HEK293 (cell line): Measurements from ENCODE around the gene NPFF.

Source experiments
- CTCF ChIA-PET: fragments of 350-600 bp; formaldehyde crosslinking; extraction: SDS; loops from one replicate; lab custom pipeline; 2021; ENCODE audit warnings: antibody characterized with exemption; lab: Yijun Ruan, JAX
- POLR2A ChIA-PET: fragments of 300-600 bp; formaldehyde crosslinking; extraction: SDS; loops from one replicate; lab custom pipeline; 2020; ENCODE audit warnings: antibody characterized with exemption, inconsistent platforms; lab: Yijun Ruan, JAX
- H3K27ac ChIP-seq: fragments of 200-500 bp; sonication (Bioruptor generic); 2 replicates; pipeline ENCODE4 v1.5.1; 2014; ENCODE audit warnings: low read depth, low read length, control low read depth, inconsistent platforms; ENCODE audit errors: extremely low read depth
- H3K36me3 ChIP-seq, 2 experiments: fragments of 200-500 bp in 1 of 2; sonication (Bioruptor generic) in 1 of 2; 1 replicate in 1 of 2; 2 replicates in 1 of 2; pipeline ENCODE4 v1.5.1; 2014 to 2017; ENCODE audit warnings: inconsistent platforms in 2 of 2, low read length in 2 of 2; ENCODE audit not compliant: control insufficient read depth in 2 of 2, insufficient read depth in 1 of 2
- H3K4me1 ChIP-seq: fragments of 200-500 bp; sonication (Bioruptor generic); 2 replicates; pipeline ENCODE4 v1.5.1; 2014; ENCODE audit warnings: mild to moderate bottlenecking, low read length, inconsistent platforms; ENCODE audit not compliant: control insufficient read depth, insufficient read depth
- H3K4me3 ChIP-seq: 2 replicates; pipeline ENCODE4 v1.5.1; 2011; ENCODE audit warnings: low read depth, mild to moderate bottlenecking, control low read depth, low read length, moderate library complexity
- H3K9me3 ChIP-seq: fragments of 200-500 bp; sonication (Bioruptor generic); 2 replicates; pipeline ENCODE4 v1.5.1; 2014; ENCODE audit warnings: low read depth, low read length, inconsistent platforms; ENCODE audit not compliant: control insufficient read depth, insufficient read depth
- GLIS2 ChIP-seq: fragments of 450-650 bp; formaldehyde crosslinking; IDR thresholded peaks from 2 replicates; pipeline ENCODE4 v1.5.1; 2016; ENCODE audit warnings: missing biosample characterization, missing genetic modification characterization
- HOXD13 ChIP-seq: sonication (generic); formaldehyde crosslinking; IDR thresholded peaks from 2 replicates; pipeline ENCODE4 v1.8.0; 2022; ENCODE audit warnings: missing genetic modification reagents, borderline replicate concordance
- ZBTB17 ChIP-seq: fragments of 450-650 bp; formaldehyde crosslinking; IDR thresholded peaks from 2 replicates; pipeline ENCODE4 v1.5.1; 2016; ENCODE audit warnings: missing biosample characterization, missing genetic modification characterization
- ZBTB20 ChIP-seq: fragments of 450-650 bp; formaldehyde crosslinking; IDR thresholded peaks from 2 replicates; pipeline ENCODE4 v1.5.1; 2016; ENCODE audit warnings: missing biosample characterization, missing genetic modification characterization
- ZBTB21 ChIP-seq: fragments of 450-650 bp; formaldehyde crosslinking; IDR thresholded peaks from 2 replicates; pipeline ENCODE4 v1.5.1; 2017; ENCODE audit warnings: missing biosample characterization, missing genetic modification characterization
- ZFP69B ChIP-seq: fragments of 450-650 bp; formaldehyde crosslinking; IDR thresholded peaks from 2 replicates; pipeline ENCODE4 v1.5.1; 2016; ENCODE audit warnings: missing biosample characterization, missing genetic modification characterization
- ZIC2 ChIP-seq: fragments of 450-650 bp; formaldehyde crosslinking; IDR thresholded peaks from 2 replicates; pipeline ENCODE4 v1.5.1; 2016; ENCODE audit warnings: missing biosample characterization, missing genetic modification characterization
- ZNF248 ChIP-seq: fragments of 450-650 bp; formaldehyde crosslinking; IDR thresholded peaks from 2 replicates; pipeline ENCODE4 v1.5.1; 2017; ENCODE audit warnings: missing biosample characterization, missing genetic modification characterization
- ZNF549 ChIP-seq: fragments of 450-650 bp; IDR thresholded peaks from 2 replicates; pipeline ENCODE4 v1.5.1; 2018; ENCODE audit warnings: missing biosample characterization, missing genetic modification characterization, mild to moderate bottlenecking, inconsistent platforms, moderate library complexity
- ZNF600 ChIP-seq: fragments of 450-650 bp; formaldehyde crosslinking; IDR thresholded peaks from 2 replicates; pipeline ENCODE4 v1.5.1; 2016; ENCODE audit warnings: missing biosample characterization, missing genetic modification characterization
- ZNF629 ChIP-seq: fragments of 450-650 bp; formaldehyde crosslinking; IDR thresholded peaks from 2 replicates; pipeline ENCODE4 v1.5.1; 2017; ENCODE audit warnings: missing biosample characterization, missing genetic modification characterization
- ZNF76 ChIP-seq: fragments of 450-650 bp; formaldehyde crosslinking; IDR thresholded peaks from 2 replicates; pipeline ENCODE4; 2016; ENCODE audit warnings: low read depth, missing biosample characterization, missing genetic modification characterization, borderline replicate concordance
- ZNF768 ChIP-seq: fragments of 450-650 bp; formaldehyde crosslinking; IDR thresholded peaks from 2 replicates; pipeline ENCODE4 v1.5.1; 2018; ENCODE audit warnings: missing biosample characterization, mild to moderate bottlenecking, missing genetic modification characterization
- ZNF830 ChIP-seq: fragments of 450-650 bp; IDR thresholded peaks from 2 replicates; pipeline ENCODE4 v1.5.0; 2018; ENCODE audit warnings: missing biosample characterization, missing genetic modification characterization, low read depth, mild to moderate bottlenecking, moderate library complexity
- ZSCAN30 ChIP-seq: fragments of 450-650 bp; IDR thresholded peaks from 2 replicates; pipeline ENCODE4 v1.5.1; 2018; ENCODE audit warnings: missing biosample characterization, mild to moderate bottlenecking, missing genetic modification characterization, moderate library complexity
- TF ChIP-seq, protein P1 (sequence below): fragments of 450-650 bp; formaldehyde crosslinking; IDR thresholded peaks from 2 replicates; pipeline ENCODE4; 2016; ENCODE audit warnings: missing biosample characterization, missing genetic modification characterization
- TF ChIP-seq, protein P2 (sequence below): fragments of 450-650 bp; formaldehyde crosslinking; IDR thresholded peaks from 2 replicates; pipeline ENCODE4 v1.5.1; 2017; ENCODE audit warnings: missing biosample characterization, missing genetic modification characterization
- TF ChIP-seq, protein P3 (sequence below): fragments of 450-650 bp; formaldehyde crosslinking; IDR thresholded peaks from 2 replicates; pipeline ENCODE4 v1.5.1; 2016; ENCODE audit warnings: missing biosample characterization, missing genetic modification characterization
- TF ChIP-seq, protein P4 (sequence below): fragments of 450-650 bp; formaldehyde crosslinking; IDR thresholded peaks from 2 replicates; pipeline ENCODE4 v1.5.1; 2016; ENCODE audit warnings: missing biosample characterization, missing genetic modification characterization
- TF ChIP-seq, protein P5 (sequence below): fragments of 450-650 bp; formaldehyde crosslinking; IDR thresholded peaks from 2 replicates; pipeline ENCODE4 v1.5.1; 2016; ENCODE audit warnings: missing biosample characterization, missing genetic modification characterization
- TF ChIP-seq, protein P6 (sequence below): fragments of 450-650 bp; formaldehyde crosslinking; IDR thresholded peaks from 2 replicates; pipeline ENCODE4 v1.5.1; 2016; ENCODE audit warnings: missing biosample characterization, missing genetic modification characterization

The NPFF gene

DNA sequence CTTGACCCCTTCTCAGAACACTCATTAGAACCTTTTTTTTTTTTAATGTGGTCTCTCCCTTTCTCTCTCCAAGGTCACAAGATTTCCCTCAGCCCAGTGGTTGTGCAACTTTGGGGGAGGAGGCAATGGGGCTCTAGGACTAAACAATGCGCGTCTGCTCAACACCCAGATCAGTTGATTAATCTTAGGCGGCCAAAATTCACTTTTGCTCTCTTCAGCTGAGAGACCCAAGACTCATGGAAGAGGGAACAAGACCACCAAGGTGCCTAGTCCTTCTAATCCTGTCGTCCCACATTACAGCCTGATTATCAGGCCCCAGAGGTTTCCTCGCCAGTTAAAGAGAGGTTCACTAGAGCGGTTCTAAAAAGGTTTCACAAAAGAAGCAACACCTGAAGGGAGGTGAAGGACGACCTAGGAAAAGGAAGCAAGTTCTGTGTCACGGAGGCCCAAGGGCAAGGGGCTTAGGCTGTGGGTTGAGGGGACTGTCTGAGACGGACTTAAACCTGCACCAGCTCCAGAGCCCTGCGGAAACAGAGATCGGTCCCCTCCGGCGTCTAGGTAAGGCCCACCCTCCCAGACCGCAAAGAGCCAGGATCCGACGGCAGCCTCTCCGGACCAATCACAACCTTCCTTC, 7.0 kb downstream of the NPFF start (continued):
- TF ChIP-seq, protein P1, sequence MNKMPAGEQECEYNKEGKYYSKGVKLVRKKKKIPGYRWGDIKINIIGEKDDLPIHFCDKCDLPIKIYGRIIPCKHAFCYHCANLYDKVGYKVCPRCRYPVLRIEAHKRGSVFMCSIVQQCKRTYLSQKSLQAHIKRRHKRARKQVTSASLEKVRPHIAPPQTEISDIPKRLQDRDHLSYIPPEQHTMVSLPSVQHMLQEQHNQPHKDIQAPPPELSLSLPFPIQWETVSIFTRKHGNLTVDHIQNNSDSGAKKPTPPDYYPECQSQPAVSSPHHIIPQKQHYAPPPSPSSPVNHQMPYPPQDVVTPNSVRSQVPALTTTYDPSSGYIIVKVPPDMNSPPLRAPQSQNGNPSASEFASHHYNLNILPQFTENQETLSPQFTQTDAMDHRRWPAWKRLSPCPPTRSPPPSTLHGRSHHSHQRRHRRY (tag by site-specific recombination): no peak
- TF ChIP-seq, protein P2, sequence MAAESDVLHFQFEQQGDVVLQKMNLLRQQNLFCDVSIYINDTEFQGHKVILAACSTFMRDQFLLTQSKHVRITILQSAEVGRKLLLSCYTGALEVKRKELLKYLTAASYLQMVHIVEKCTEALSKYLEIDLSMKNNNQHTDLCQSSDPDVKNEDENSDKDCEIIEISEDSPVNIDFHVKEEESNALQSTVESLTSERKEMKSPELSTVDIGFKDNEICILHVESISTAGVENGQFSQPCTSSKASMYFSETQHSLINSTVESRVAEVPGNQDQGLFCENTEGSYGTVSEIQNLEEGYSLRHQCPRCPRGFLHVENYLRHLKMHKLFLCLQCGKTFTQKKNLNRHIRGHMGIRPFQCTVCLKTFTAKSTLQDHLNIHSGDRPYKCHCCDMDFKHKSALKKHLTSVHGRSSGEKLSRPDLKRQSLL (tag by site-specific recombination): peak; percentile 70
- peak; percentile 21; the same call in 1 of the 2 replicates for TF ChIP-seq GLIS2 (tag by site-specific recombination)

DNA sequence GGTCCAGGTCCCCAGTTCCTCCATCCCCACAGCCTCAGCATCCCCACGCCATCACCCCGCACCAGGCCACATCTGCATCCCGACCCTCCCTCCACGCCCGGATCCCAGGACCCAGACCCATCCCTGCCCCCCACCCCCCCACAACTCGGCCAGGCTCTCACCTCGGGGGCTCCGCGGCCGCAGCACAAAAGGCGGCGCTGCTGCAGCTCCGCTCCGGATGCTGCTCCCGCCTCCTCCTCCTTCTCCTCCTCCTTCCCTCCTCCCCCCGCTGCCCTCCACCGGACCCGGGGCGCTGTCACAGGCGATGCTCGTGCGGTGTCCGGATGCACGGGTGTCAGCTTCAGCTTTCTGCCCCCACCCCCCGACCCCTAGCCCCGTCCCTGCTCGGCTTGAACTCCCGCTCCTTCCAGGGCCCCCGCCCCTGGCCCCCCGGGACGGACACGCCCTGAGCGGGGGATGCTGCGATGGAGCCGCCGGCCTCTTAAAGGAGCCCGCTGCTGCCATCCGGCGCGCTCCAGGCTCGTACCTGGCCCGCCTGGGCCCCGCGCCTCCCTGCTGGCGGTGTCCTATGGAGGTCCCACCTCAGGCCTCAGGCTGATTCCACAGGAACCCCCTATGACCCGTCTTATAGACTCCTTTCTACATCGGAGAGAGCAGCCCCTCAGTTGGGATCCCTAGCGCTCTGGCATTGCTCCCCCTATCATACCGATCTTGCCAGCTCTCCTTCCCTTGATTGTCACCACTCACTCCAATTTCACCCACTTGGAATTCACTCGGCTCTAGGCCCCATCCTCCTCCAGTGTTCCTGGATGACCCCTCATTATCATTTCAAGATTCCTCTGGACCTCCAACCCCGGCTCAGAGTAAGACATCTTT, 7.8 kb downstream of the NPFF start, which contains the start of gene MAP3K12:
TSS of gene MAP3K12 (minus strand) at position 193 of the 876 bp plus-strand sequence. CDS start 12,067 bp downstream, outside the sequence.
- POLR2A ChIA-PET: interaction anchor here (0.5 to 4.6 kb wide), 15 partner anchors 10 to 563 kb away, joined by 3 to 39 read pairs (median 3); partner anchors contain the start of genes ATP5MC2, PFDN5 and TNS2
- Histone ChIP-seq H3K9me3 (no peaks in the 10 kb centered on the region), H3K4me1 (peaks cover 16% of the 10 kb centered on the region), H3K4me3 (peak within 1 kb of the TSS; percentile 56), H3K36me3 (peaks cover 0 to 17% of the 10 kb centered on the region in 2 experiments; a peak in 1 of 3 replicates), H3K27ac (peak within 1 kb of the TSS; percentile 9; the same call in 1 of the 2 replicates)
- CTCF ChIA-PET: interaction anchor here (0.6 to 1.7 kb wide), 6 partner anchors 8 to 243 kb away, joined by 3 to 9 read pairs (median 3); partner anchors contain the start of gene NPFF
- 0 out of 2 replicates have a peak, but pooled peaks have one; percentile 17 for TF ChIP-seq ZSCAN30 (tag by site-specific recombination)
- TF ChIP-seq ZNF830: no peak
- peak; percentile 77; the same call in 1 of the 2 replicates for TF ChIP-seq ZFP69B (tag by site-specific recombination)
- TF ChIP-seq, protein P3, sequence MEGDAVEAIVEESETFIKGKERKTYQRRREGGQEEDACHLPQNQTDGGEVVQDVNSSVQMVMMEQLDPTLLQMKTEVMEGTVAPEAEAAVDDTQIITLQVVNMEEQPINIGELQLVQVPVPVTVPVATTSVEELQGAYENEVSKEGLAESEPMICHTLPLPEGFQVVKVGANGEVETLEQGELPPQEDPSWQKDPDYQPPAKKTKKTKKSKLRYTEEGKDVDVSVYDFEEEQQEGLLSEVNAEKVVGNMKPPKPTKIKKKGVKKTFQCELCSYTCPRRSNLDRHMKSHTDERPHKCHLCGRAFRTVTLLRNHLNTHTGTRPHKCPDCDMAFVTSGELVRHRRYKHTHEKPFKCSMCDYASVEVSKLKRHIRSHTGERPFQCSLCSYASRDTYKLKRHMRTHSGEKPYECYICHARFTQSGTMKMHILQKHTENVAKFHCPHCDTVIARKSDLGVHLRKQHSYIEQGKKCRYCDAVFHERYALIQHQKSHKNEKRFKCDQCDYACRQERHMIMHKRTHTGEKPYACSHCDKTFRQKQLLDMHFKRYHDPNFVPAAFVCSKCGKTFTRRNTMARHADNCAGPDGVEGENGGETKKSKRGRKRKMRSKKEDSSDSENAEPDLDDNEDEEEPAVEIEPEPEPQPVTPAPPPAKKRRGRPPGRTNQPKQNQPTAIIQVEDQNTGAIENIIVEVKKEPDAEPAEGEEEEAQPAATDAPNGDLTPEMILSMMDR (tag by site-specific recombination): peak; percentile 47
- TF ChIP-seq ZIC2 (tag by site-specific recombination): peak; percentile 54
- no peak for TF ChIP-seq ZNF549 (tag by site-specific recombination)
- TF ChIP-seq ZNF76 (tag by site-specific recombination): no peak; the same call in 1 of the 2 replicates
- TF ChIP-seq ZNF629 (tag by site-specific recombination): no peak
- TF ChIP-seq ZNF600 (tag by site-specific recombination): peak; percentile 82
- peak; percentile 65; the same call in 1 of the 2 replicates for TF ChIP-seq GLIS2 (tag by site-specific recombination)
- TF ChIP-seq, protein P4, sequence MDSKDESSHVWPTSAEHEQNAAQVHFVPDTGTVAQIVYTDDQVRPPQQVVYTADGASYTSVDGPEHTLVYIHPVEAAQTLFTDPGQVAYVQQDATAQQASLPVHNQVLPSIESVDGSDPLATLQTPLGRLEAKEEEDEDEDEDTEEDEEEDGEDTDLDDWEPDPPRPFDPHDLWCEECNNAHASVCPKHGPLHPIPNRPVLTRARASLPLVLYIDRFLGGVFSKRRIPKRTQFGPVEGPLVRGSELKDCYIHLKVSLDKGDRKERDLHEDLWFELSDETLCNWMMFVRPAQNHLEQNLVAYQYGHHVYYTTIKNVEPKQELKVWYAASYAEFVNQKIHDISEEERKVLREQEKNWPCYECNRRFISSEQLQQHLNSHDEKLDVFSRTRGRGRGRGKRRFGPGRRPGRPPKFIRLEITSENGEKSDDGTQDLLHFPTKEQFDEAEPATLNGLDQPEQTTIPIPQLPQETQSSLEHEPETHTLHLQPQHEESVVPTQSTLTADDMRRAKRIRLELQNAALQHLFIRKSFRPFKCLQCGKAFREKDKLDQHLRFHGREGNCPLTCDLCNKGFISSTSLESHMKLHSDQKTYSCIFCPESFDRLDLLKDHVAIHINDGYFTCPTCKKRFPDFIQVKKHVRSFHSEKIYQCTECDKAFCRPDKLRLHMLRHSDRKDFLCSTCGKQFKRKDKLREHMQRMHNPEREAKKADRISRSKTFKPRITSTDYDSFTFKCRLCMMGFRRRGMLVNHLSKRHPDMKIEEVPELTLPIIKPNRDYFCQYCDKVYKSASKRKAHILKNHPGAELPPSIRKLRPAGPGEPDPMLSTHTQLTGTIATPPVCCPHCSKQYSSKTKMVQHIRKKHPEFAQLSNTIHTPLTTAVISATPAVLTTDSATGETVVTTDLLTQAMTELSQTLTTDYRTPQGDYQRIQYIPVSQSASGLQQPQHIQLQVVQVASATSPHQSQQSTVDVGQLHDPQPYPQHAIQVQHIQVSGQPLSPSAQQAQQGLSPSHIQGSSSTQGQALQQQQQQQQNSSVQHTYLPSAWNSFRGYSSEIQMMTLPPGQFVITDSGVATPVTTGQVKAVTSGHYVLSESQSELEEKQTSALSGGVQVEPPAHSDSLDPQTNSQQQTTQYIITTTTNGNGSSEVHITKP (tag by site-specific recombination): peak; percentile 86
- peak; percentile 7; the same call in 1 of the 2 replicates for TF ChIP-seq ZBTB20 (tag by site-specific recombination)
- TF ChIP-seq, protein P5, sequence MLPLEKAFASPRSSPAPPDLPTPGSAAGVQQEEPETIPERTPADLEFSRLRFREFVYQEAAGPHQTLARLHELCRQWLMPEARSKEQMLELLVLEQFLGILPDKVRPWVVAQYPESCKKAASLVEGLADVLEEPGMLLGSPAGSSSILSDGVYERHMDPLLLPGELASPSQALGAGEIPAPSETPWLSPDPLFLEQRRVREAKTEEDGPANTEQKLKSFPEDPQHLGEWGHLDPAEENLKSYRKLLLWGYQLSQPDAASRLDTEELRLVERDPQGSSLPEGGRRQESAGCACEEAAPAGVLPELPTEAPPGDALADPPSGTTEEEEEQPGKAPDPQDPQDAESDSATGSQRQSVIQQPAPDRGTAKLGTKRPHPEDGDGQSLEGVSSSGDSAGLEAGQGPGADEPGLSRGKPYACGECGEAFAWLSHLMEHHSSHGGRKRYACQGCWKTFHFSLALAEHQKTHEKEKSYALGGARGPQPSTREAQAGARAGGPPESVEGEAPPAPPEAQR (tag by site-specific recombination): no peak
- TF ChIP-seq ZNF248 (tag by site-specific recombination): no peak
- TF ChIP-seq, protein P6, sequence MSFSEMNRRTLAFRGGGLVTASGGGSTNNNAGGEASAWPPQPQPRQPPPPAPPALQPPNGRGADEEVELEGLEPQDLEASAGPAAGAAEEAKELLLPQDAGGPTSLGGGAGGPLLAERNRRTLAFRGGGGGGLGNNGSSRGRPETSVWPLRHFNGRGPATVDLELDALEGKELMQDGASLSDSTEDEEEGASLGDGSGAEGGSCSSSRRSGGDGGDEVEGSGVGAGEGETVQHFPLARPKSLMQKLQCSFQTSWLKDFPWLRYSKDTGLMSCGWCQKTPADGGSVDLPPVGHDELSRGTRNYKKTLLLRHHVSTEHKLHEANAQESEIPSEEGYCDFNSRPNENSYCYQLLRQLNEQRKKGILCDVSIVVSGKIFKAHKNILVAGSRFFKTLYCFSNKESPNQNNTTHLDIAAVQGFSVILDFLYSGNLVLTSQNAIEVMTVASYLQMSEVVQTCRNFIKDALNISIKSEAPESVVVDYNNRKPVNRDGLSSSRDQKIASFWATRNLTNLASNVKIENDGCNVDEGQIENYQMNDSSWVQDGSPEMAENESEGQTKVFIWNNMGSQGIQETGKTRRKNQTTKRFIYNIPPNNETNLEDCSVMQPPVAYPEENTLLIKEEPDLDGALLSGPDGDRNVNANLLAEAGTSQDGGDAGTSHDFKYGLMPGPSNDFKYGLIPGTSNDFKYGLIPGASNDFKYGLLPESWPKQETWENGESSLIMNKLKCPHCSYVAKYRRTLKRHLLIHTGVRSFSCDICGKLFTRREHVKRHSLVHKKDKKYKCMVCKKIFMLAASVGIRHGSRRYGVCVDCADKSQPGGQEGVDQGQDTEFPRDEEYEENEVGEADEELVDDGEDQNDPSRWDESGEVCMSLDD (tag by site-specific recombination): peak; percentile 11; the same call in 1 of the 2 replicates
- TF ChIP-seq HOXD13 (CRISPR knock-in tag): no peak
- no peak for TF ChIP-seq ZBTB21 (tag by site-specific recombination)
- TF ChIP-seq ZNF768 (tag by site-specific recombination): no peak
- TF ChIP-seq ZBTB17 (tag by site-specific recombination): peak; percentile 27; the same call in 1 of the 2 replicates
